SK-N-SH (cell line): Measurements from ENCODE around the gene HAGH. TPM values are rescaled to one million over a fixed set of nuclear protein-coding genes. Genes with fewer than 3 reads are reported as not detected.

Source experiments
- CTCF ChIA-PET: fragments of 300-600, 350-600 bp; formaldehyde crosslinking; extraction: SDS; loops from one replicate; lab custom pipeline; 2021; lab: Yijun Ruan, JAX
- POLR2A ChIA-PET: fragments of 350-600 bp; sonication (Branson Sonifier 250); formaldehyde crosslinking; extraction: SDS; loops from one replicate; lab custom pipeline; 2020; ENCODE audit warnings: antibody characterized with exemption, inconsistent platforms; lab: Yijun Ruan, JAX
- DNase-seq: peaks from one replicate; pipeline ENCODE4 v3.0.0; 2012
- H2AFZ ChIP-seq: fragments of 200-600 bp; sonication (generic); 2 replicates; pipeline ENCODE4 v1.8.1; 2016; ENCODE audit warnings: antibody characterized with exemption, mild to moderate bottlenecking, low read depth
- H3F3A ChIP-seq: fragments of 200-600 bp; sonication (generic); replicated peaks from 2 replicates; pipeline ENCODE3; 2016; ENCODE audit warnings: antibody characterized with exemption, mild to moderate bottlenecking; ENCODE audit not compliant: insufficient read depth
- H3K27ac ChIP-seq, 2 experiments: fragments of 200-500 bp in 1 of 2; fragments of 200-600 bp in 1 of 2; sonication (Bioruptor generic) in 1 of 2; sonication (generic), shearing (Covaris generic) in 1 of 2; 2 replicates each; pipeline versions ENCODE4 v1.5.1 to v1.6.1; 2014 to 2016; ENCODE audit warnings: low read depth in 2 of 2, inconsistent platforms in 1 of 2, low read length in 1 of 2, mild to moderate bottlenecking in 1 of 2, mixed read lengths in 1 of 2
- H3K27me3 ChIP-seq: fragments of 200-600 bp; sonication (generic), shearing (Covaris generic); 2 replicates; pipeline ENCODE4 v1.6.1; 2016; ENCODE audit warnings: mixed run types; ENCODE audit not compliant: insufficient read depth
- H3K36me3 ChIP-seq, 2 experiments: fragments of 200-500 bp in 1 of 2; fragments of 200-600 bp in 1 of 2; sonication (Bioruptor generic) in 1 of 2; sonication (generic) in 1 of 2; replicated peaks in 1 of 2; 2 replicates each; pipeline versions ENCODE3 to v1.5.1; 2014 to 2016; ENCODE audit warnings: low read length in 1 of 2, mild to moderate bottlenecking in 1 of 2; ENCODE audit not compliant: insufficient read depth in 2 of 2, control insufficient read depth in 1 of 2
- H3K4me1 ChIP-seq, 2 experiments: fragments of 200-500 bp in 1 of 2; fragments of 200-600 bp in 1 of 2; sonication (Bioruptor generic) in 1 of 2; sonication (generic), shearing (Covaris generic) in 1 of 2; 2 replicates each; pipeline versions ENCODE4 v1.5.1 to v1.6.1; 2014 to 2016; ENCODE audit warnings: low read depth in 1 of 2, low read length in 1 of 2, mixed run types in 1 of 2; ENCODE audit not compliant: insufficient read depth in 2 of 2, control insufficient read depth in 1 of 2
- H3K4me2 ChIP-seq: fragments of 200-600 bp; sonication (generic), shearing (Covaris generic); 2 replicates; pipeline ENCODE4 v1.6.1; 2017; ENCODE audit warnings: mixed run types
- H3K4me3 ChIP-seq, 2 experiments: fragments of 200-500 bp in 1 of 2; fragments of 200-600 bp in 1 of 2; sonication (Bioruptor generic) in 1 of 2; sonication (generic), shearing (Covaris generic) in 1 of 2; 2 replicates each; pipeline versions ENCODE4 v1.5.1 to v1.8.1; 2014 to 2016; ENCODE audit warnings: low read depth in 2 of 2, inconsistent platforms in 1 of 2, low read length in 1 of 2, mild to moderate bottlenecking in 1 of 2, mixed read lengths in 1 of 2, moderate library complexity in 1 of 2
- H3K79me2 ChIP-seq: fragments of 200-600 bp; sonication (generic); 2 replicates; pipeline ENCODE4 v1.8.1; 2017; ENCODE audit warnings: mild to moderate bottlenecking; ENCODE audit not compliant: insufficient read depth
- H3K9ac ChIP-seq: fragments of 200-600 bp; sonication (generic); 2 replicates; pipeline ENCODE4 v1.6.1; 2017; ENCODE audit warnings: mixed run types
- H3K9me2 ChIP-seq: fragments of 200-600 bp; sonication (generic); 2 replicates; pipeline ENCODE4 v1.6.1; 2017; ENCODE audit warnings: mixed run types
- H3K9me3 ChIP-seq: fragments of 200-600 bp; sonication (generic); 2 replicates; pipeline ENCODE4 v1.6.1; 2017; ENCODE audit warnings: mixed run types, mild to moderate bottlenecking, moderate library complexity
- H4K20me1 ChIP-seq: fragments of 200-600 bp; sonication (generic); 2 replicates; pipeline ENCODE4 v1.6.1; 2017; ENCODE audit warnings: mild to moderate bottlenecking, mixed run types; ENCODE audit not compliant: insufficient read depth
- CHD2 ChIP-seq: fragments of 150-350 bp; IDR thresholded peaks from 2 replicates; pipeline ENCODE4 v1.6.1; 2018; ENCODE audit warnings: low read length; ENCODE audit not compliant: partially characterized antibody
- EP300 ChIP-seq, 2 experiments: IDR thresholded peaks; 2 replicates each; pipeline versions ENCODE4 v1.4.0 to v1.6.1; 2012; ENCODE audit warnings: borderline replicate concordance in 1 of 2, low read depth in 1 of 2, low read length in 1 of 2
- EZH2phosphoT487 ChIP-seq: fragments of 200-600 bp; sonication (generic); IDR thresholded peaks from 2 replicates; pipeline ENCODE4 v1.6.1; 2017; ENCODE audit warnings: low read depth, mixed run types, mild to moderate bottlenecking, antibody characterized with exemption, moderate library complexity, borderline replicate concordance
- FOSL2 ChIP-seq: IDR thresholded peaks from 2 replicates; pipeline ENCODE4 v1.4.0; 2012; ENCODE audit warnings: low read depth, mild to moderate bottlenecking, moderate library complexity, borderline replicate concordance
- FOXJ3 ChIP-seq: sonication (generic); formaldehyde crosslinking; IDR thresholded peaks from 2 replicates; pipeline ENCODE4 v1.5.1; 2020; ENCODE audit warnings: mild to moderate bottlenecking, missing genetic modification reagents
- GATA2 ChIP-seq: sonication (generic); formaldehyde crosslinking; IDR thresholded peaks from 2 replicates; pipeline ENCODE4 v1.5.0; 2020; ENCODE audit warnings: mild to moderate bottlenecking, missing genetic modification reagents
- JUND ChIP-seq: IDR thresholded peaks from 2 replicates; pipeline ENCODE4 v1.4.0; 2012
- SIN3A ChIP-seq: IDR thresholded peaks from 2 replicates; pipeline ENCODE4 v1.6.1; 2012; ENCODE audit warnings: low read depth, mild to moderate bottlenecking, low read length, moderate library complexity, borderline replicate concordance
- TCF12 ChIP-seq: IDR thresholded peaks from 2 replicates; pipeline ENCODE4 v1.4.0; 2012
- WGBS: methylation state at CpG from one replicate; pipeline ENCODE4 v1.1.6; 2017; ENCODE audit warnings: low lambda C conversion rate; 5-methylcytosine and 5-hydroxymethylcytosine counted together
- polyA plus RNA-seq, 3 experiments: library from polyadenylated mRNA; depleted of rRNA; stranded (reverse); fragments of >200 nt; gene quantifications; 2 replicates each; pipeline ENCODE4 v1.2.3, GENCODE V29; 2012
- TF ChIP-seq, protein P1 (sequence below): IDR thresholded peaks from 2 replicates; pipeline ENCODE4 v1.6.1; 2012; ENCODE audit warnings: mild to moderate bottlenecking, low read depth, low read length, moderate library complexity
- TF ChIP-seq, protein P2 (sequence below): IDR thresholded peaks from 2 replicates; pipeline ENCODE4 v1.4.0; 2012; ENCODE audit warnings: low read depth
- TF ChIP-seq, protein P3 (sequence below): IDR thresholded peaks from 2 replicates; pipeline ENCODE4; 2012
- TF ChIP-seq, protein P4 (sequence below): fragments of 150-350 bp; IDR thresholded peaks from 2 replicates; pipeline ENCODE4 v1.6.1; 2017; ENCODE audit warnings: antibody characterized with exemption, low read length, low read depth, borderline replicate concordance
- TF ChIP-seq, protein P5 (sequence below): IDR thresholded peaks from 2 replicates; pipeline ENCODE4 v1.4.0; 2012; ENCODE audit warnings: low read depth, borderline replicate concordance

Gene HAGH
- polyA plus RNA-seq, 1 of the 3 experiments (the other 2 are of a cell fraction): 138 TPM

DNA sequence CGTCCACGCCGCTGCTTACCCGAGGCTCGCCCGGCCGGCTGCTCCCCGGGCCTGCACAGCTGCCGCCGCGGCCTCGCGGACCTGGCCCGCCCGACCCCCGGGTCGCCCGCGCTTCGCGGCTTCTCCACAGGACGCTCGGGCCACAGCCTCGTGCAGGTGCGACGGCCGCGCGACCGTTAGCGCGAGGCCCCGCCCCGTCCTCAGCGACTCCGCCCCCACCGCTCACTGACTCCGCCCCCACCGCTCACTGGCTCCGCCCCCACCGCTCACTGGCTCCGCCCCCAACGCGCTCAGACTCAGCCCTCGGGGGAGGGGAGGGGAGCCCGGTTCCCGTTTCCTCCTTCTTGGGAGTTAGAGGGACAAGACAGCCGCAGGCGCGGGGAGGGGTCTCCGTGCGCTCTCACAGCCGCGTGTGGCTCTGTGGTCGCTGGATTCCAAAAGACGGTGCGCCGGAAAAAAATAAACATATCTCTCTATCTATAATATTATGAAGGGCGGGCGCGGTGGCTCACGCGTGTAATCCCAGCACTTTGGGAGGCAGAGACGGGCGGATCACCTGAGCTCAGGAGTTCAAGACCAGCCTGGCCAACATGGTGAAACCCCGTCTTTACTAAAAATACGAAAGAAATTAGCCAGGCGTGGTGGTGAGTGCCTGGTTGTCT, 45.5 kb upstream of the HAGH start, which contains the start of gene MEIOB:
TSS of gene MEIOB (minus strand) at position 191 of the 662 bp plus-strand sequence. CDS start 3,989 bp downstream, outside the sequence.
- Histone ChIP-seq H3K27me3 (no peaks in the 10 kb centered on the region; the same call in 1 of the 2 replicates), H4K20me1 (no peaks in the 10 kb centered on the region), H2AFZ (peak within 1 kb of the TSS; percentile 82; the same call in 1 of the 2 replicates), H3K27ac (peak within 1 kb of the TSS in 1 of 2 experiments; percentile 21; a peak in 1 of 4 replicates), H3K9me2 (no peaks in the 10 kb centered on the region), H3K36me3 (no peaks in the 10 kb centered on the region), H3K4me1 (no peaks in the 10 kb centered on the region; a peak in 2 of 4 replicates), H3K9me3 (no peaks in the 10 kb centered on the region), H3K4me2 (peak within 1 kb of the TSS; percentile 38), H3K4me3 (peak within 1 kb of the TSS; percentile 26 to 37; a peak in 3 of 4 replicates), H3K79me2 (no peaks in the 10 kb centered on the region), H3F3A (no peaks in the 10 kb centered on the region), H3K9ac (no peak within 1 kb of the TSS)
- 6% methylated on average over 16 of the region's 68 CpGs for WGBS
- ChIA-PET CTCF (interaction anchor here (0.9 to 12.8 kb wide), 3 partner anchors 57 to 89 kb away, joined by 3 to 137 read pairs (median 4); no protein-coding TSS in a partner anchor), POLR2A (interaction anchor here (1.6 kb wide), 1 partner anchor 93 kb away, joined by 6 read pairs; the partner anchor contains the start of gene RPS2)
- peak; percentile 92 for DNase-seq
- no peak for TF ChIP-seq FOXJ3
- no peak for TF ChIP-seq GATA2 (CRISPR knock-in tag)
- TF ChIP-seq SIN3A: no peak
- no peak for TF ChIP-seq EP300 (IDR thresholded peaks at IDR 0.05; ENCODE audit: borderline replicate concordance in 1 of 2, low read depth in 1 of 2, low read length in 1 of 2)
- TF ChIP-seq, protein P1, sequence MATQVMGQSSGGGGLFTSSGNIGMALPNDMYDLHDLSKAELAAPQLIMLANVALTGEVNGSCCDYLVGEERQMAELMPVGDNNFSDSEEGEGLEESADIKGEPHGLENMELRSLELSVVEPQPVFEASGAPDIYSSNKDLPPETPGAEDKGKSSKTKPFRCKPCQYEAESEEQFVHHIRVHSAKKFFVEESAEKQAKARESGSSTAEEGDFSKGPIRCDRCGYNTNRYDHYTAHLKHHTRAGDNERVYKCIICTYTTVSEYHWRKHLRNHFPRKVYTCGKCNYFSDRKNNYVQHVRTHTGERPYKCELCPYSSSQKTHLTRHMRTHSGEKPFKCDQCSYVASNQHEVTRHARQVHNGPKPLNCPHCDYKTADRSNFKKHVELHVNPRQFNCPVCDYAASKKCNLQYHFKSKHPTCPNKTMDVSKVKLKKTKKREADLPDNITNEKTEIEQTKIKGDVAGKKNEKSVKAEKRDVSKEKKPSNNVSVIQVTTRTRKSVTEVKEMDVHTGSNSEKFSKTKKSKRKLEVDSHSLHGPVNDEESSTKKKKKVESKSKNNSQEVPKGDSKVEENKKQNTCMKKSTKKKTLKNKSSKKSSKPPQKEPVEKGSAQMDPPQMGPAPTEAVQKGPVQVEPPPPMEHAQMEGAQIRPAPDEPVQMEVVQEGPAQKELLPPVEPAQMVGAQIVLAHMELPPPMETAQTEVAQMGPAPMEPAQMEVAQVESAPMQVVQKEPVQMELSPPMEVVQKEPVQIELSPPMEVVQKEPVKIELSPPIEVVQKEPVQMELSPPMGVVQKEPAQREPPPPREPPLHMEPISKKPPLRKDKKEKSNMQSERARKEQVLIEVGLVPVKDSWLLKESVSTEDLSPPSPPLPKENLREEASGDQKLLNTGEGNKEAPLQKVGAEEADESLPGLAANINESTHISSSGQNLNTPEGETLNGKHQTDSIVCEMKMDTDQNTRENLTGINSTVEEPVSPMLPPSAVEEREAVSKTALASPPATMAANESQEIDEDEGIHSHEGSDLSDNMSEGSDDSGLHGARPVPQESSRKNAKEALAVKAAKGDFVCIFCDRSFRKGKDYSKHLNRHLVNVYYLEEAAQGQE: no peak

DNA sequence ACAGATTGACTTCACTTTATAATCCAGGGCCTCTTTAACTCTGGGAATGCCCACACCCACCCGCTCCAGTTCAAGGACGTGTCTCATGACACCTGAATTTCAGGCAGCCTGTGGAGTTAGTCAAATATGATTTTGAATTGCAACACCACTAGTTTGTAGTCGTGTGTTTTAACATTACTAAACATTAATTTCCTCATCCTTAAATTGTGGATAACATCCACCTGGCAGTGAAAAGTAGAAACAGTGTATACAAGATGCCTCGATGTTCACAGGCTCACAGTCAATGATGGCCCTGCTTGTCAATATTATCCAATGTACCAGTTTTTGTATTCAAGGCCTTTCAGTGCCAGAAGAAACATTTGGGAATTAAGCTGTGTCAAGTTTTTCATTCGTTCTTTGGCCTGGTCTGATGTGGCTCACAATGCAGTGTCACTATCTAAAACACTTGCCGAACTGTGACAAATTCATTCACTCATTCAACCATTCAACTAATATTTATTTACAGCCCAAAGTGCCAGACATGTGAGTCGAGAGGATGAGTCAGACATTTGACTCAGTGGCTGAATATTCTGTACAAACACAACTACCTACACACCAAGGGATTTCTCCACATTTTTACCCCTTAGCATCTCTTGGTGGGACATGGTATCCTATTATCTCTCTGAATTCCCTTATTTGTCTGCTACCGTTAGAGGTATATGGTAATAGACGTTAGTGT, 43.9 kb upstream of the HAGH start:
- H4K20me1 ChIP-seq: no peaks in the 10 kb centered on the region
- no peak overlapping the region for H3K9ac ChIP-seq
- no peaks in the 10 kb centered on the region for H3K36me3 ChIP-seq
- CTCF ChIA-PET: interaction anchor here (12.8 kb wide), 1 partner anchor 58 kb away, joined by 137 read pairs; no protein-coding TSS in a partner anchor
- H3K27ac ChIP-seq: peak overlapping the region in 1 of 2 experiments; percentile 21; a peak in 1 of 4 replicates
- H3K79me2 ChIP-seq: no peaks in the 10 kb centered on the region
- no peaks in the 10 kb centered on the region; the same call in 1 of the 2 replicates for H3K27me3 ChIP-seq
- WGBS: 43% methylated on average over 9 of the region's 9 CpGs
- H3K9me3 ChIP-seq: no peaks in the 10 kb centered on the region
- peak overlapping the region; percentile 66; the same call in 1 of the 2 replicates for H2AFZ ChIP-seq
- DNase-seq: no peak
- H3K9me2 ChIP-seq: no peaks in the 10 kb centered on the region
- no peaks in the 10 kb centered on the region for H3F3A ChIP-seq
- peak overlapping the region; percentile 38; the same call in 1 of the 2 replicates for H3K4me2 ChIP-seq
- no peak overlapping the region for H3K4me3 ChIP-seq
- TF ChIP-seq, protein P2, sequence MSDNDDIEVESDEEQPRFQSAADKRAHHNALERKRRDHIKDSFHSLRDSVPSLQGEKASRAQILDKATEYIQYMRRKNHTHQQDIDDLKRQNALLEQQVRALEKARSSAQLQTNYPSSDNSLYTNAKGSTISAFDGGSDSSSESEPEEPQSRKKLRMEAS: no peak
- TF ChIP-seq CHD2: no peak
- TF ChIP-seq, protein P3, sequence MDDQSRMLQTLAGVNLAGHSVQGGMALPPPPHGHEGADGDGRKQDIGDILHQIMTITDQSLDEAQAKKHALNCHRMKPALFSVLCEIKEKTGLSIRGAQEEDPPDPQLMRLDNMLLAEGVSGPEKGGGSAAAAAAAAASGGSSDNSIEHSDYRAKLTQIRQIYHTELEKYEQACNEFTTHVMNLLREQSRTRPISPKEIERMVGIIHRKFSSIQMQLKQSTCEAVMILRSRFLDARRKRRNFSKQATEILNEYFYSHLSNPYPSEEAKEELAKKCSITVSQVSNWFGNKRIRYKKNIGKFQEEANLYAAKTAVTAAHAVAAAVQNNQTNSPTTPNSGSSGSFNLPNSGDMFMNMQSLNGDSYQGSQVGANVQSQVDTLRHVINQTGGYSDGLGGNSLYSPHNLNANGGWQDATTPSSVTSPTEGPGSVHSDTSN: peak; percentile 36; the same call in 1 of the 2 replicates
- peak; percentile 74 for TF ChIP-seq FOSL2
- TF ChIP-seq, protein P4, sequence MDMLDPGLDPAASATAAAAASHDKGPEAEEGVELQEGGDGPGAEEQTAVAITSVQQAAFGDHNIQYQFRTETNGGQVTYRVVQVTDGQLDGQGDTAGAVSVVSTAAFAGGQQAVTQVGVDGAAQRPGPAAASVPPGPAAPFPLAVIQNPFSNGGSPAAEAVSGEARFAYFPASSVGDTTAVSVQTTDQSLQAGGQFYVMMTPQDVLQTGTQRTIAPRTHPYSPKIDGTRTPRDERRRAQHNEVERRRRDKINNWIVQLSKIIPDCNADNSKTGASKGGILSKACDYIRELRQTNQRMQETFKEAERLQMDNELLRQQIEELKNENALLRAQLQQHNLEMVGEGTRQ: no peak
- no peak for TF ChIP-seq TCF12
- no peak for TF ChIP-seq EZH2phosphoT487
- TF ChIP-seq, protein P5, sequence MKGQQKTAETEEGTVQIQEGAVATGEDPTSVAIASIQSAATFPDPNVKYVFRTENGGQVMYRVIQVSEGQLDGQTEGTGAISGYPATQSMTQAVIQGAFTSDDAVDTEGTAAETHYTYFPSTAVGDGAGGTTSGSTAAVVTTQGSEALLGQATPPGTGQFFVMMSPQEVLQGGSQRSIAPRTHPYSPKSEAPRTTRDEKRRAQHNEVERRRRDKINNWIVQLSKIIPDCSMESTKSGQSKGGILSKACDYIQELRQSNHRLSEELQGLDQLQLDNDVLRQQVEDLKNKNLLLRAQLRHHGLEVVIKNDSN: no peak
- TF ChIP-seq JUND: peak; percentile 64
- H3K4me1 ChIP-seq: no peaks in the 10 kb centered on the region; a peak in 2 of 4 replicates
- POLR2A ChIA-PET: no interaction called here
